ENCODE data around the gene C1RL. TPM values are rescaled to one million over a fixed set of nuclear protein-coding genes. Genes with fewer than 3 reads are reported as not detected.

Gene C1RL
- total RNA-seq, 2 donors from 2014 or later: 32.5 to 46.4 TPM

DNA sequence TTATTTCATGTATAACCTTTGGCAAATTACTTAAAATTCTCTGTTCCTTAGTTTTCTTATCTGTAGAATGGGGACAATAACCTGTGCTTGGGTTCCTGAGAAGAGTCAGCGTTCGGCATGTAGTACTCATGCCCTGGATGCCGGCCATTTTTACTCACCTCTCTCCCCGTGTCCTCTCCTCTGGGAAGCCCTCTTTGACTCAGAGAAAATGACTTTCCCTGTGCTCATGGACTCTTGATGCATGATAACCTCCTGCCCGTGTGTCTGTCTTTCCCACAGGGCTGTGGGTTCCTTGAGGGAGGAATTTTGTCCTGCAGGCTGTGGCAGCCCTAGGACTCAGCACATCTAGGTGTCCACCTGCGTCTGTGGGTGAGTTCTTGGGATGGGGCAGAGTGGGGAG, 5.8 kb upstream of the C1RL start:
- H3K9ac ChIP-seq (ENCODE audit: extremely low read depth, low read length, poor library complexity, severe bottlenecking): no peak overlapping the region
- no peak overlapping the region for H3K4me3 Mint-ChIP-seq
- peaks cover 23% of the 10 kb centered on the region for H3K27me3 Mint-ChIP-seq (ENCODE audit: insufficient read depth)
- no peak overlapping the region for H3K27ac ChIP-seq (ENCODE audit: low read depth, low read length)
- 87 to 100% methylated on average over 4 to 6 of the region's 6 CpGs for WGBS, 2 experiments (ENCODE audit: insufficient coverage in 1 of 2, insufficient read length in 1 of 2)
- no peak for DNase-seq
- no peaks in the 10 kb centered on the region for H3K9me3 ChIP-seq (ENCODE audit: control insufficient read depth, low read length)
- H3K4me1 Mint-ChIP-seq: peaks cover 4% of the 10 kb centered on the region
- no peak overlapping the region for H3K27ac Mint-ChIP-seq
- H3K4me1 ChIP-seq (ENCODE audit: control insufficient read depth, insufficient read depth, low read length): no peaks in the 10 kb centered on the region
- TF ChIP-seq, protein P1, sequence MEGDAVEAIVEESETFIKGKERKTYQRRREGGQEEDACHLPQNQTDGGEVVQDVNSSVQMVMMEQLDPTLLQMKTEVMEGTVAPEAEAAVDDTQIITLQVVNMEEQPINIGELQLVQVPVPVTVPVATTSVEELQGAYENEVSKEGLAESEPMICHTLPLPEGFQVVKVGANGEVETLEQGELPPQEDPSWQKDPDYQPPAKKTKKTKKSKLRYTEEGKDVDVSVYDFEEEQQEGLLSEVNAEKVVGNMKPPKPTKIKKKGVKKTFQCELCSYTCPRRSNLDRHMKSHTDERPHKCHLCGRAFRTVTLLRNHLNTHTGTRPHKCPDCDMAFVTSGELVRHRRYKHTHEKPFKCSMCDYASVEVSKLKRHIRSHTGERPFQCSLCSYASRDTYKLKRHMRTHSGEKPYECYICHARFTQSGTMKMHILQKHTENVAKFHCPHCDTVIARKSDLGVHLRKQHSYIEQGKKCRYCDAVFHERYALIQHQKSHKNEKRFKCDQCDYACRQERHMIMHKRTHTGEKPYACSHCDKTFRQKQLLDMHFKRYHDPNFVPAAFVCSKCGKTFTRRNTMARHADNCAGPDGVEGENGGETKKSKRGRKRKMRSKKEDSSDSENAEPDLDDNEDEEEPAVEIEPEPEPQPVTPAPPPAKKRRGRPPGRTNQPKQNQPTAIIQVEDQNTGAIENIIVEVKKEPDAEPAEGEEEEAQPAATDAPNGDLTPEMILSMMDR (conservative IDR thresholded peaks at IDR 0.05): no peak
- H3K36me3 ChIP-seq (ENCODE audit: control insufficient read depth, insufficient read depth, low read length): no peaks in the 10 kb centered on the region
- H3K27me3 ChIP-seq (ENCODE audit: control insufficient read depth, insufficient read depth, low read length, poor library complexity, severe bottlenecking): peaks cover 19% of the 10 kb centered on the region
- H3K9me3 Mint-ChIP-seq: no peaks in the 10 kb centered on the region
- H3K4me3 ChIP-seq (ENCODE audit: low read length): no peak overlapping the region
- H3K36me3 Mint-ChIP-seq (ENCODE audit: low read depth): peaks cover 7% of the 10 kb centered on the region

- Histone ChIP-seq H3K27me3 (ENCODE audit: control insufficient read depth, insufficient read depth, low read length, poor library complexity, severe bottlenecking) (peaks cover 23% of the 10 kb centered on the region), H3K9ac (ENCODE audit: extremely low read depth, low read length, poor library complexity, severe bottlenecking) (no peak overlapping the region), H3K4me3 (ENCODE audit: low read length) (no peak overlapping the region), H3K9me3 (ENCODE audit: control insufficient read depth, low read length) (no peaks in the 10 kb centered on the region), H3K27ac (ENCODE audit: low read depth, low read length) (no peak overlapping the region), H3K36me3 (ENCODE audit: control insufficient read depth, insufficient read depth, low read length) (no peaks in the 10 kb centered on the region), H3K4me1 (ENCODE audit: control insufficient read depth, insufficient read depth, low read length) (no peaks in the 10 kb centered on the region)
- Mint-ChIP-seq H3K4me1 (peaks cover 8% of the 10 kb centered on the region), H3K27me3 (ENCODE audit: insufficient read depth) (peaks cover 28% of the 10 kb centered on the region), H3K4me3 (no peak overlapping the region), H3K27ac (no peak overlapping the region), H3K36me3 (ENCODE audit: low read depth) (peaks cover 7% of the 10 kb centered on the region), H3K9me3 (no peaks in the 10 kb centered on the region)
- WGBS, 2 experiments (ENCODE audit: insufficient coverage in 1 of 2, insufficient read length in 1 of 2): 92 to 95% methylated on average over 11 of the region's 11 CpGs
- DNase-seq: no peak
- TF ChIP-seq, protein P1 (conservative IDR thresholded peaks at IDR 0.05): no peak
Measured at GRCh38 chr12:7114008-7114407, 5.0 kb upstream of the C1RL start.

DNA sequence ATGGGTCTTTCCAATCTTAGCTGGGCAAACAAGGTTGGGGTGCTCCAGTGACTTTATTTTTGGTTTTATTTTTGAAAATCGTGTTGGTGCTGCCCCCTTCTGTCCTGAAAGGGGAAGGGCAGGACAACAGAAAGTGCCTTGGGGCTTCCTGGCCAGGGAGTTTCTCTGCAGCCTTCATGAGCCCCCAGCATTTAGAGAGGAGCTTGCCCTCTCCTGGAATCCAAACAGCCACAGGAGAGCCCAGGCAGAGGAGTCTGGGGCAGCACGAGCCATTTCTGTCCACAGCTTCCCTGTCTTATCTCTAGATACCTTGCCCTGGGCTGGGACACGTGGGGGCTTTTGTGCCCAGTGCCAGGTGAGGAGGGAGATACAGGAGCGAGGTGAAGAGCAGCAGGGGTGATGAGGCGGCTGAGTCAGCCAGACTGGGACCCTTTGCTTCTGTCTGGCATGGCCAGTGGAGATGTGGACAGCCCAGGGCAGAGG, 4.4 kb upstream of the C1RL start:
- TF ChIP-seq, protein P1 (conservative IDR thresholded peaks at IDR 0.05): peak; percentile 100
- Histone ChIP-seq H3K9ac (ENCODE audit: extremely low read depth, low read length, poor library complexity, severe bottlenecking) (no peak overlapping the region), H3K4me1 (ENCODE audit: control insufficient read depth, insufficient read depth, low read length) (no peaks in the 10 kb centered on the region), H3K27ac (ENCODE audit: low read depth, low read length) (no peak overlapping the region), H3K27me3 (ENCODE audit: control insufficient read depth, insufficient read depth, low read length, poor library complexity, severe bottlenecking) (peaks cover 23% of the 10 kb centered on the region), H3K4me3 (ENCODE audit: low read length) (no peak overlapping the region), H3K9me3 (ENCODE audit: control insufficient read depth, low read length) (no peaks in the 10 kb centered on the region), H3K36me3 (ENCODE audit: control insufficient read depth, insufficient read depth, low read length) (no peaks in the 10 kb centered on the region)
- H3K4me3 Mint-ChIP-seq: no peak overlapping the region
- peaks cover 12% of the 10 kb centered on the region for H3K4me1 Mint-ChIP-seq
- DNase-seq: peak; percentile 71
- H3K27me3 Mint-ChIP-seq (ENCODE audit: insufficient read depth): peaks cover 28% of the 10 kb centered on the region
- H3K36me3 Mint-ChIP-seq (ENCODE audit: low read depth): peaks cover 7% of the 10 kb centered on the region
- WGBS, 2 experiments (ENCODE audit: insufficient coverage in 1 of 2, insufficient read length in 1 of 2): 53 to 83% methylated on average over 3 to 5 of the region's 5 CpGs
- no peak overlapping the region for H3K27ac Mint-ChIP-seq
- no peaks in the 10 kb centered on the region for H3K9me3 Mint-ChIP-seq
